Liver (tissue), 9 donors: ENCODE measurements around the gene PCSK1. TPM values are rescaled to one million over a fixed set of nuclear protein-coding genes. Genes with fewer than 3 reads are reported as not detected.

Experiments used
- DNase-seq: peaks from one replicate; pipeline ENCODE4 v3.0.0-alpha.2; 2017; ENCODE audit warnings: low spot score
- H3K27ac ChIP-seq, 2 donors: one replicate each; pipeline ENCODE4 v1.7.0; 2013; ENCODE audit warnings: inconsistent platforms in 2 of 2, low read length in 2 of 2, control low read depth in 1 of 2, low read depth in 1 of 2, mild to moderate bottlenecking in 1 of 2
- H3K27me3 ChIP-seq, 4 donors: one replicate each; pipeline versions ENCODE4 v1.6.1 to v1.7.0; 2013; ENCODE audit warnings: low read length in 3 of 4, inconsistent platforms in 1 of 4, mild to moderate bottlenecking in 1 of 4, moderate library complexity in 1 of 4; ENCODE audit not compliant: control insufficient read depth in 4 of 4, insufficient read depth in 4 of 4
- H3K36me3 ChIP-seq, 4 donors: one replicate each; pipeline versions ENCODE4 v1.6.1 to v1.7.0; 2013; ENCODE audit warnings: low read length in 3 of 4, mild to moderate bottlenecking in 3 of 4, low read depth in 1 of 4, moderate library complexity in 1 of 4; ENCODE audit not compliant: control insufficient read depth in 4 of 4, insufficient read depth in 3 of 4
- H3K4me1 ChIP-seq, 4 donors: one replicate each; pipeline versions ENCODE4 v1.6.1 to v1.7.0; 2013; ENCODE audit warnings: low read length in 3 of 4, mild to moderate bottlenecking in 3 of 4, moderate library complexity in 1 of 4; ENCODE audit not compliant: control insufficient read depth in 4 of 4, insufficient read depth in 4 of 4
- H3K4me3 ChIP-seq, 3 donors: one replicate each; pipeline versions ENCODE4 v1.6.1 to v1.7.0; 2013; ENCODE audit warnings: low read length in 3 of 3, control low read depth in 1 of 3, low read depth in 1 of 3, mild to moderate bottlenecking in 1 of 3
- H3K9ac ChIP-seq, 2 donors: one replicate each; pipeline ENCODE4 v1.7.0; 2013; ENCODE audit warnings: low read length in 2 of 2, mild to moderate bottlenecking in 2 of 2, moderate library complexity in 2 of 2, control low read depth in 1 of 2, low read depth in 1 of 2
- H3K9me3 ChIP-seq, 4 donors: one replicate each; pipeline versions ENCODE4 v1.6.1 to v1.7.0; 2013; ENCODE audit warnings: low read length in 3 of 4; ENCODE audit not compliant: control insufficient read depth in 4 of 4
- EGR1 ChIP-seq, 2 donors: IDR thresholded peaks; 2 replicates each; pipeline ENCODE4 v1.6.1; 2016 to 2018; ENCODE audit warnings: antibody characterized with exemption in 2 of 2, low read depth in 2 of 2
- FOXA1 ChIP-seq: IDR thresholded peaks from 2 replicates; pipeline ENCODE4 v1.6.1; 2016; ENCODE audit warnings: antibody characterized with exemption
- FOXA2 ChIP-seq: IDR thresholded peaks from 2 replicates; pipeline ENCODE4 v1.6.1; 2016; ENCODE audit warnings: antibody characterized with exemption
- GABPA ChIP-seq, 2 donors: IDR thresholded peaks in 1 of 2; conservative IDR thresholded peaks in 1 of 2; 2 replicates each; pipeline ENCODE4 v1.6.1; 2016; ENCODE audit warnings: antibody characterized with exemption in 2 of 2, mild to moderate bottlenecking in 1 of 2, moderate library complexity in 1 of 2
- HNF4A ChIP-seq, 2 donors: conservative IDR thresholded peaks; 2 replicates each; pipeline ENCODE4 v1.6.1; 2016; ENCODE audit warnings: antibody characterized with exemption in 2 of 2, mild to moderate bottlenecking in 2 of 2
- HNF4G ChIP-seq: IDR thresholded peaks from 2 replicates; pipeline ENCODE4 v1.6.1; 2016; ENCODE audit warnings: antibody characterized with exemption
- JUND ChIP-seq, 2 donors: IDR thresholded peaks; 2 replicates each; pipeline ENCODE4 v1.6.1; 2016; ENCODE audit warnings: antibody characterized with exemption in 2 of 2
- NR2F2 ChIP-seq: IDR thresholded peaks from 2 replicates; pipeline ENCODE4 v1.6.1; 2016; ENCODE audit warnings: antibody characterized with exemption
- RAD21 ChIP-seq, 2 donors: IDR thresholded peaks; 2 replicates each; pipeline ENCODE4 v1.6.1; 2016; ENCODE audit warnings: antibody characterized with exemption in 2 of 2, mild to moderate bottlenecking in 2 of 2
- RXRA ChIP-seq, 2 donors: IDR thresholded peaks; 2 replicates each; pipeline ENCODE4 v1.6.1; 2017 to 2018; ENCODE audit warnings: antibody characterized with exemption in 2 of 2, mild to moderate bottlenecking in 1 of 2
- SP1 ChIP-seq: IDR thresholded peaks from 2 replicates; pipeline ENCODE4 v1.6.1; 2018; ENCODE audit warnings: antibody characterized with exemption, mild to moderate bottlenecking
- TAF1 ChIP-seq: conservative IDR thresholded peaks from 2 replicates; pipeline ENCODE4 v1.6.1; 2016; ENCODE audit warnings: antibody characterized with exemption, mild to moderate bottlenecking
- YY1 ChIP-seq: IDR thresholded peaks from 2 replicates; pipeline ENCODE4 v1.6.1; 2016; ENCODE audit warnings: antibody characterized with exemption, mild to moderate bottlenecking
- polyA plus RNA-seq, 2 donors: library from polyadenylated mRNA; stranded (reverse) in 1 of 2; unstranded in 1 of 2; fragments of 200-250 nt in 1 of 2; fragments of >200 nt in 1 of 2; fragmentation: Nextera tagmentation in 1 of 2; extraction: Ambion mirVana in 1 of 2; gene quantifications; one replicate each; pipeline versions ENCODE4 v1.2.1 to v1.2.3, GENCODE V29; 2013 to 2015
- total RNA-seq, 2 donors: library from RNA; depleted of rRNA; stranded (reverse); fragments of >200 nt; gene quantifications; one replicate each; pipeline ENCODE4 v1.2.3, GENCODE V29; 2014
- TF ChIP-seq, protein P1 (sequence below): fragments of 150-350 bp; IDR thresholded peaks from 2 replicates; pipeline ENCODE4 v1.5.1; 2017; ENCODE audit warnings: improper control_type of control experiment, low read depth, low read length; ENCODE audit not compliant: missing input control
- TF ChIP-seq, protein P2 (sequence below): IDR thresholded peaks from 2 replicates; pipeline ENCODE4 v1.6.1; 2016; ENCODE audit warnings: antibody characterized with exemption
- TF ChIP-seq, protein P3 (sequence below): IDR thresholded peaks from 2 replicates; pipeline ENCODE4 v1.6.1; 2016; ENCODE audit warnings: antibody characterized with exemption, mild to moderate bottlenecking
- TF ChIP-seq, protein P4 (sequence below): IDR thresholded peaks from 2 replicates; pipeline ENCODE4 v1.6.1; 2016; ENCODE audit warnings: antibody characterized with exemption
- TF ChIP-seq, protein P5 (sequence below): IDR thresholded peaks from 2 replicates; pipeline ENCODE4 v1.6.1; 2016; ENCODE audit warnings: antibody characterized with exemption
- donor health status: healthy.
- donor health status: healthy.
- donor health status: healthy.
- donor health status: healthy.
- donor health status: healthy.

Gene PCSK1
- total and polyA plus RNA-seq, 4 donors, result 0.01 to 0.09 (median 0.08) TPM

DNA sequence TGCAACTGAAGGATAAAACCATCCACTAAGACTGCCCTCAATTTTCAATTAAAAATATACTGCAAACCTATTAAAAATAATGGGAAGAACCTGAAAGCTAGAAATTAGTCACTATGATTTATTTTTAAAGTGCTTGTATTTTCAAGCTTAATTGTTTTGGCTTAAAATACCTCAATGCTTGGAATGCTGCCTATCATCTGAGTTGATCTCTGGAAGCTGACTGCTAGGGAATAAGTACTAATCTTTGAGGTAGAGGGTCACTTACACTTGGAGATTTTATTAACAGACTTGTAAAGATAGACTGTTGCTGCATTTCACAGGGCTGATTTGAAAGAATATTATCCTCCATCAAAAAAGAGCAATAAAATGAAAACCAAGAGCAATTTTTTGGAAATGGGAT is 6.2 kb downstream of the PCSK1 start:
- Histone ChIP-seq H3K4me3 (no peak overlapping the region), H3K27me3 (peaks cover 0 to 14% (median 8%) of the 10 kb centered on the region in 4 donors), H3K36me3 (peaks cover 0 to 2% (median 0%) of the 10 kb centered on the region in 4 donors), H3K27ac (no peak overlapping the region), H3K9me3 (no peaks in the 10 kb centered on the region), H3K9ac (no peak overlapping the region), H3K4me1 (peaks cover 0 to 3% (median 1%) of the 10 kb centered on the region in 4 donors)
- no peak for TF ChIP-seq FOXA2
- DNase-seq, result no peak

DNA sequence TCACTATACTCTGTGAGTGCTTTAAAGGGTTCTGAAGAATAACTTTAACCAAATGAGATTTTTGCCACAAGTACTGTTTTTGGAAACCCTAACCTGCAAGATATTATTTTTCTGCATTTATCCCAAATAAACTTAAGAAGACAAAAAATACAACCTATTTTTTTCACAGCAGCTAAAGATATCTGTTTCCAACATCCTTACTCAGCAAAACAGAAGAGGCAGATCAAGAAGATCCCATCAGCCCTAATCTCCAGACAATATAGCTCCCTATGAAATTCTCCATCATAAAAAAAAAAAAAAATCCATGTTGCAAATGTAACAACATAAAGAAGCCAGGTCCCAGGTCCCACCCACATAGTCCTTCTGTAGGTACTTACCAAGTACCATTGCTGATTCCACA is 7.6 kb downstream of the PCSK1 start:
- TF ChIP-seq JUND (IDR thresholded peaks at IDR 0.05), result no peak
- TF ChIP-seq FOXA2, result no peak
- TF ChIP-seq NR2F2, result no peak
- TF ChIP-seq YY1, result no peak
- TF ChIP-seq, protein P1, sequence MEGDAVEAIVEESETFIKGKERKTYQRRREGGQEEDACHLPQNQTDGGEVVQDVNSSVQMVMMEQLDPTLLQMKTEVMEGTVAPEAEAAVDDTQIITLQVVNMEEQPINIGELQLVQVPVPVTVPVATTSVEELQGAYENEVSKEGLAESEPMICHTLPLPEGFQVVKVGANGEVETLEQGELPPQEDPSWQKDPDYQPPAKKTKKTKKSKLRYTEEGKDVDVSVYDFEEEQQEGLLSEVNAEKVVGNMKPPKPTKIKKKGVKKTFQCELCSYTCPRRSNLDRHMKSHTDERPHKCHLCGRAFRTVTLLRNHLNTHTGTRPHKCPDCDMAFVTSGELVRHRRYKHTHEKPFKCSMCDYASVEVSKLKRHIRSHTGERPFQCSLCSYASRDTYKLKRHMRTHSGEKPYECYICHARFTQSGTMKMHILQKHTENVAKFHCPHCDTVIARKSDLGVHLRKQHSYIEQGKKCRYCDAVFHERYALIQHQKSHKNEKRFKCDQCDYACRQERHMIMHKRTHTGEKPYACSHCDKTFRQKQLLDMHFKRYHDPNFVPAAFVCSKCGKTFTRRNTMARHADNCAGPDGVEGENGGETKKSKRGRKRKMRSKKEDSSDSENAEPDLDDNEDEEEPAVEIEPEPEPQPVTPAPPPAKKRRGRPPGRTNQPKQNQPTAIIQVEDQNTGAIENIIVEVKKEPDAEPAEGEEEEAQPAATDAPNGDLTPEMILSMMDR, result no peak
- TF ChIP-seq HNF4A (conservative IDR thresholded peaks at IDR 0.05), result no peak
- no peak for TF ChIP-seq TAF1
- TF ChIP-seq, protein P2, sequence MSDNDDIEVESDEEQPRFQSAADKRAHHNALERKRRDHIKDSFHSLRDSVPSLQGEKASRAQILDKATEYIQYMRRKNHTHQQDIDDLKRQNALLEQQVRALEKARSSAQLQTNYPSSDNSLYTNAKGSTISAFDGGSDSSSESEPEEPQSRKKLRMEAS, result no peak
- TF ChIP-seq HNF4G, result no peak
- TF ChIP-seq RXRA (IDR thresholded peaks at IDR 0.05), result no peak
- TF ChIP-seq, protein P3, sequence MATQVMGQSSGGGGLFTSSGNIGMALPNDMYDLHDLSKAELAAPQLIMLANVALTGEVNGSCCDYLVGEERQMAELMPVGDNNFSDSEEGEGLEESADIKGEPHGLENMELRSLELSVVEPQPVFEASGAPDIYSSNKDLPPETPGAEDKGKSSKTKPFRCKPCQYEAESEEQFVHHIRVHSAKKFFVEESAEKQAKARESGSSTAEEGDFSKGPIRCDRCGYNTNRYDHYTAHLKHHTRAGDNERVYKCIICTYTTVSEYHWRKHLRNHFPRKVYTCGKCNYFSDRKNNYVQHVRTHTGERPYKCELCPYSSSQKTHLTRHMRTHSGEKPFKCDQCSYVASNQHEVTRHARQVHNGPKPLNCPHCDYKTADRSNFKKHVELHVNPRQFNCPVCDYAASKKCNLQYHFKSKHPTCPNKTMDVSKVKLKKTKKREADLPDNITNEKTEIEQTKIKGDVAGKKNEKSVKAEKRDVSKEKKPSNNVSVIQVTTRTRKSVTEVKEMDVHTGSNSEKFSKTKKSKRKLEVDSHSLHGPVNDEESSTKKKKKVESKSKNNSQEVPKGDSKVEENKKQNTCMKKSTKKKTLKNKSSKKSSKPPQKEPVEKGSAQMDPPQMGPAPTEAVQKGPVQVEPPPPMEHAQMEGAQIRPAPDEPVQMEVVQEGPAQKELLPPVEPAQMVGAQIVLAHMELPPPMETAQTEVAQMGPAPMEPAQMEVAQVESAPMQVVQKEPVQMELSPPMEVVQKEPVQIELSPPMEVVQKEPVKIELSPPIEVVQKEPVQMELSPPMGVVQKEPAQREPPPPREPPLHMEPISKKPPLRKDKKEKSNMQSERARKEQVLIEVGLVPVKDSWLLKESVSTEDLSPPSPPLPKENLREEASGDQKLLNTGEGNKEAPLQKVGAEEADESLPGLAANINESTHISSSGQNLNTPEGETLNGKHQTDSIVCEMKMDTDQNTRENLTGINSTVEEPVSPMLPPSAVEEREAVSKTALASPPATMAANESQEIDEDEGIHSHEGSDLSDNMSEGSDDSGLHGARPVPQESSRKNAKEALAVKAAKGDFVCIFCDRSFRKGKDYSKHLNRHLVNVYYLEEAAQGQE, result no peak
- no peak for TF ChIP-seq SP1
- TF ChIP-seq, protein P4, sequence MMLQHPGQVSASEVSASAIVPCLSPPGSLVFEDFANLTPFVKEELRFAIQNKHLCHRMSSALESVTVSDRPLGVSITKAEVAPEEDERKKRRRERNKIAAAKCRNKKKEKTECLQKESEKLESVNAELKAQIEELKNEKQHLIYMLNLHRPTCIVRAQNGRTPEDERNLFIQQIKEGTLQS, result no peak
- TF ChIP-seq, protein P5, sequence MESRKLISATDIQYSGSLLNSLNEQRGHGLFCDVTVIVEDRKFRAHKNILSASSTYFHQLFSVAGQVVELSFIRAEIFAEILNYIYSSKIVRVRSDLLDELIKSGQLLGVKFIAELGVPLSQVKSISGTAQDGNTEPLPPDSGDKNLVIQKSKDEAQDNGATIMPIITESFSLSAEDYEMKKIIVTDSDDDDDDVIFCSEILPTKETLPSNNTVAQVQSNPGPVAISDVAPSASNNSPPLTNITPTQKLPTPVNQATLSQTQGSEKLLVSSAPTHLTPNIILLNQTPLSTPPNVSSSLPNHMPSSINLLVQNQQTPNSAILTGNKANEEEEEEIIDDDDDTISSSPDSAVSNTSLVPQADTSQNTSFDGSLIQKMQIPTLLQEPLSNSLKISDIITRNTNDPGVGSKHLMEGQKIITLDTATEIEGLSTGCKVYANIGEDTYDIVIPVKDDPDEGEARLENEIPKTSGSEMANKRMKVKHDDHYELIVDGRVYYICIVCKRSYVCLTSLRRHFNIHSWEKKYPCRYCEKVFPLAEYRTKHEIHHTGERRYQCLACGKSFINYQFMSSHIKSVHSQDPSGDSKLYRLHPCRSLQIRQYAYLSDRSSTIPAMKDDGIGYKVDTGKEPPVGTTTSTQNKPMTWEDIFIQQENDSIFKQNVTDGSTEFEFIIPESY, result no peak
- no peak for TF ChIP-seq GABPA (IDR thresholded peaks at IDR 0.05 in 1 of 2, conservative IDR thresholded peaks at IDR 0.05 in 1 of 2)
- no peak for TF ChIP-seq FOXA1
- TF ChIP-seq RAD21 (IDR thresholded peaks at IDR 0.05), result no peak
- TF ChIP-seq EGR1 (IDR thresholded peaks at IDR 0.05; ENCODE audit: low read depth in 2 of 2), result no peak
- no peak for DNase-seq
- peaks cover 0 to 2% (median 0%) of the 10 kb centered on the region in 4 donors for H3K36me3 ChIP-seq

More for the DNA sequence above, 7.6 kb downstream of the PCSK1 start:
- no peak overlapping the region for H3K4me3 ChIP-seq
- peaks cover 0 to 6% (median 2%) of the 10 kb centered on the region in 4 donors for H3K27me3 ChIP-seq
- H3K9ac ChIP-seq, result no peak overlapping the region
- H3K27ac ChIP-seq, result no peak overlapping the region
- H3K9me3 ChIP-seq, result no peaks in the 10 kb centered on the region
- no peaks in the 10 kb centered on the region for H3K4me1 ChIP-seq
